Sigmoid colon (tissue), 4 donors: ENCODE measurements around the gene DPYSL5.

ENCODE experiments used
- POLR2A ChIP-seq, 2 donors: fragments of 450-650 bp; IDR thresholded peaks; one replicate each; pipeline ENCODE4 v1.6.1; 2016; ENCODE audit warnings: antibody characterized with exemption in 2 of 2, mild to moderate bottlenecking in 2 of 2, moderate library complexity in 2 of 2
- POLR2AphosphoS5 ChIP-seq, 4 donors: sonication (generic); formaldehyde crosslinking; IDR thresholded peaks; one replicate each; pipeline ENCODE4 v1.6.1; 2017; ENCODE audit warnings: antibody characterized with exemption in 4 of 4
- TF ChIP-seq, protein P1 (sequence below), 4 experiments: fragments of 450-650 bp in 3 of 4; fragments of 200-600 bp in 1 of 4; IDR thresholded peaks; one replicate each; pipeline ENCODE4 v1.5.1; 2016 to 2019; ENCODE audit warnings: antibody characterized with exemption in 4 of 4, mild to moderate bottlenecking in 3 of 4, moderate library complexity in 2 of 4

DNA sequence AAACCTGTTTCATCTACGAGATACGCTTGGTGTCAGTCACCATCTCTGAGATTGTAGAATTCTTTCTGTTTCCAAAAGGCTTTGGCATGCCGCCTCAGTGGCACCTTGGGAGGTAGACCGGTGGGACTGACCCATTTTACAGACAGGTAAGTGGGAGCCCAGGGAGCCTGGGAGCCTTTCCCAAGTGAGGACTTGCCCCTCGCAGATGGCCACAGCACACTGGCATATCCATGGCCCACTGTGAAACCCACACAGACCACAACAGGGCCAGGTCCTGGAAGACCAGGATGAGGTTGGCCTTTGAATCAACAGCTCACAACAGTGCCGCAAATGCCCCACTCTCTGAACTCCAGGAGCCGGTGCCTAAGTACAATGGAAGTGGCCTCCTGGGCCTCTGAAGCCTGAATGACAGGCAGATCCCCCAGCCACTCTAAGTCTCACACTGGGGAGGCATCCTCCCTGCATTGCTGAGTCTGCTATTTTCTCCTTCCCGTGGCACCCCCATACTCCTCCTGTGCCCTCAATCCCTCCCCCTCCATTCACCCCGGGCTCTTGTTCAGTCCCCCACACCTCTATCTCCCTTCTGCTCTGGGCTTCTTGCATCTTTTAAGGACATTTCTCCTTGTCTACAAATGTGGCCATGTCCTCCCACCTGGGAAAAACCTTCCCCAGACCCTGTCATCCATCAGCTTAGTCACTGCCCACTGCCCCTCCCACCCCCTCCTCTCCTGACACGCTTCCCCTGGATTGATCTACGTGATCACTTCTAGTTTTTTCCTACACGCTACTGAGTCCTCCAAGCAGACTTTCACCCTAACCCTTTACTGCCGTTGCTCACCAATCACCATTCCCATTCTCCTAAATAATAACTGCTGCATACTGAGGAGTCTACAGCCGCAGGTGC is 35.9 kb upstream of the DPYSL5 start:
- TF ChIP-seq POLR2A (IDR thresholded peaks at IDR 0.05) (no peak), POLR2AphosphoS5 (IDR thresholded peaks at IDR 0.05) (no peak)
- TF ChIP-seq, protein P1, sequence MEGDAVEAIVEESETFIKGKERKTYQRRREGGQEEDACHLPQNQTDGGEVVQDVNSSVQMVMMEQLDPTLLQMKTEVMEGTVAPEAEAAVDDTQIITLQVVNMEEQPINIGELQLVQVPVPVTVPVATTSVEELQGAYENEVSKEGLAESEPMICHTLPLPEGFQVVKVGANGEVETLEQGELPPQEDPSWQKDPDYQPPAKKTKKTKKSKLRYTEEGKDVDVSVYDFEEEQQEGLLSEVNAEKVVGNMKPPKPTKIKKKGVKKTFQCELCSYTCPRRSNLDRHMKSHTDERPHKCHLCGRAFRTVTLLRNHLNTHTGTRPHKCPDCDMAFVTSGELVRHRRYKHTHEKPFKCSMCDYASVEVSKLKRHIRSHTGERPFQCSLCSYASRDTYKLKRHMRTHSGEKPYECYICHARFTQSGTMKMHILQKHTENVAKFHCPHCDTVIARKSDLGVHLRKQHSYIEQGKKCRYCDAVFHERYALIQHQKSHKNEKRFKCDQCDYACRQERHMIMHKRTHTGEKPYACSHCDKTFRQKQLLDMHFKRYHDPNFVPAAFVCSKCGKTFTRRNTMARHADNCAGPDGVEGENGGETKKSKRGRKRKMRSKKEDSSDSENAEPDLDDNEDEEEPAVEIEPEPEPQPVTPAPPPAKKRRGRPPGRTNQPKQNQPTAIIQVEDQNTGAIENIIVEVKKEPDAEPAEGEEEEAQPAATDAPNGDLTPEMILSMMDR (IDR thresholded peaks at IDR 0.05) = no peak
